ENCODE data around the gene EEFSEC. TPM values are rescaled to one million over a fixed set of nuclear protein-coding genes. Genes with fewer than 3 reads are reported as not detected.

EEFSEC gene
- 8.1 TPM for polyA plus RNA-seq (2013, experiment 1 of 2)
- polyA plus RNA-seq (2013, experiment 2 of 2) = 8.9 TPM

GRCh38 chr3:128153156-128154041, at the start of gene EEFSEC:
TSS of gene EEFSEC (plus strand) at chr3:128153481. CDS start at chr3:128153508, 27 bp downstream.
- Histone ChIP-seq H3K4me1 (ENCODE audit: control insufficient read depth, low read depth, low read length) (peaks cover 2% of the 10 kb centered on the region), H3K9ac (ENCODE audit: low read length) (peak within 1 kb of the TSS; percentile 79), H2BK15ac (replicated peaks; ENCODE audit: low read depth) (no peak within 1 kb of the TSS), H3K79me1 (ENCODE audit: low read length) (no peaks in the 10 kb centered on the region), H3K56ac (ENCODE audit: low read length) (peak within 1 kb of the TSS; percentile 91), H2AK5ac (ENCODE audit: low read length) (no peak within 1 kb of the TSS), H2BK120ac (ENCODE audit: low read depth, low read length) (no peak within 1 kb of the TSS), H3K79me2 (ENCODE audit: control insufficient read depth, insufficient read depth, low read length) (no peaks in the 10 kb centered on the region), H4K5ac (ENCODE audit: low read length) (no peak within 1 kb of the TSS), H3K18ac (ENCODE audit: low read length) (peak within 1 kb of the TSS; percentile 36), H3K4me3 (ENCODE audit: low read length) (peak within 1 kb of the TSS; percentile 74), H3K36me3 (ENCODE audit: control insufficient read depth, insufficient read depth, low read length) (no peaks in the 10 kb centered on the region), H3K4me2 (ENCODE audit: low read length) (peak within 1 kb of the TSS; percentile 70), H2BK5ac (ENCODE audit: low read length) (no peak within 1 kb of the TSS), H3K27ac (ENCODE audit: low read depth, low read length) (no peak within 1 kb of the TSS), H3K27me3 (ENCODE audit: insufficient read depth, low read length, poor library complexity) (no peaks in the 10 kb centered on the region), H3K23ac (ENCODE audit: low read length) (no peak within 1 kb of the TSS), H3K4ac (ENCODE audit: low read depth, low read length) (no peak within 1 kb of the TSS), H4K8ac (ENCODE audit: low read depth, low read length) (no peak within 1 kb of the TSS)
- DNase-seq = peak; percentile 89
- WGBS (ENCODE audit: extremely low coverage, insufficient coverage, low lambda C conversion rate) = no CpG with 5 or more reads among the region's 96 CpGs

GRCh38 chr3:128107834-128108233, 45.4 kb upstream of the EEFSEC start:
- Histone ChIP-seq H3K79me1 (ENCODE audit: low read length) (peaks cover 8% of the 10 kb centered on the region), H2BK120ac (ENCODE audit: low read depth, low read length) (no peak overlapping the region), H3K4ac (ENCODE audit: low read depth, low read length) (no peak overlapping the region), H2AK5ac (ENCODE audit: low read length) (no peak overlapping the region), H3K4me3 (ENCODE audit: low read length) (no peak overlapping the region), H4K5ac (ENCODE audit: low read length) (no peak overlapping the region), H4K8ac (ENCODE audit: low read depth, low read length) (no peak overlapping the region), H3K4me1 (ENCODE audit: control insufficient read depth, low read depth, low read length) (no peaks in the 10 kb centered on the region), H3K9ac (ENCODE audit: low read length) (no peak overlapping the region), H3K79me2 (ENCODE audit: control insufficient read depth, insufficient read depth, low read length) (peaks cover 5% of the 10 kb centered on the region), H2BK5ac (ENCODE audit: low read length) (no peak overlapping the region), H3K27me3 (ENCODE audit: insufficient read depth, low read length, poor library complexity) (no peaks in the 10 kb centered on the region), H3K27ac (ENCODE audit: low read depth, low read length) (no peak overlapping the region), H3K36me3 (ENCODE audit: control insufficient read depth, insufficient read depth, low read length) (peaks cover 5% of the 10 kb centered on the region), H3K56ac (ENCODE audit: low read length) (no peak overlapping the region), H2BK15ac (replicated peaks; ENCODE audit: low read depth) (no peak overlapping the region), H3K18ac (ENCODE audit: low read length) (no peak overlapping the region), H3K23ac (ENCODE audit: low read length) (no peak overlapping the region), H3K4me2 (ENCODE audit: low read length) (no peak overlapping the region)
- WGBS (ENCODE audit: extremely low coverage, insufficient coverage, low lambda C conversion rate) = no CpG with 5 or more reads among the region's 8 CpGs
- peak; percentile 50 for DNase-seq

- Histone ChIP-seq H2BK15ac (replicated peaks; ENCODE audit: low read depth) (no peak overlapping the region), H3K4ac (ENCODE audit: low read depth, low read length) (no peak overlapping the region), H3K79me1 (ENCODE audit: low read length) (peaks cover 11% of the 10 kb centered on the region), H3K4me1 (ENCODE audit: control insufficient read depth, low read depth, low read length) (no peaks in the 10 kb centered on the region), H4K5ac (ENCODE audit: low read length) (no peak overlapping the region), H4K8ac (ENCODE audit: low read depth, low read length) (no peak overlapping the region), H2BK120ac (ENCODE audit: low read depth, low read length) (no peak overlapping the region), H3K27me3 (ENCODE audit: insufficient read depth, low read length, poor library complexity) (no peaks in the 10 kb centered on the region), H3K9ac (ENCODE audit: low read length) (no peak overlapping the region), H3K4me3 (ENCODE audit: low read length) (no peak overlapping the region), H3K23ac (ENCODE audit: low read length) (no peak overlapping the region), H2AK5ac (ENCODE audit: low read length) (no peak overlapping the region), H3K27ac (ENCODE audit: low read depth, low read length) (no peak overlapping the region), H3K36me3 (ENCODE audit: control insufficient read depth, insufficient read depth, low read length) (peaks cover 3% of the 10 kb centered on the region), H3K18ac (ENCODE audit: low read length) (no peak overlapping the region), H3K56ac (ENCODE audit: low read length) (no peak overlapping the region), H3K4me2 (ENCODE audit: low read length) (no peak overlapping the region), H2BK5ac (ENCODE audit: low read length) (no peak overlapping the region), H3K79me2 (ENCODE audit: control insufficient read depth, insufficient read depth, low read length) (peaks cover 12% of the 10 kb centered on the region)
- DNase-seq = no peak
- no CpG with 5 or more reads among the region's 5 CpGs for WGBS (ENCODE audit: extremely low coverage, insufficient coverage, low lambda C conversion rate)
Measured at GRCh38 chr3:128111147-128111546, 42.1 kb upstream of the EEFSEC start.

- Histone ChIP-seq H3K27ac (ENCODE audit: low read depth, low read length) (no peak overlapping the region), H3K79me1 (ENCODE audit: low read length) (peaks cover 5% of the 10 kb centered on the region), H3K4me3 (ENCODE audit: low read length) (no peak overlapping the region), H3K4me2 (ENCODE audit: low read length) (no peak overlapping the region), H3K9ac (ENCODE audit: low read length) (no peak overlapping the region), H3K4me1 (ENCODE audit: control insufficient read depth, low read depth, low read length) (no peaks in the 10 kb centered on the region), H3K27me3 (ENCODE audit: insufficient read depth, low read length, poor library complexity) (no peaks in the 10 kb centered on the region), H3K23ac (ENCODE audit: low read length) (no peak overlapping the region), H3K4ac (ENCODE audit: low read depth, low read length) (no peak overlapping the region), H4K8ac (ENCODE audit: low read depth, low read length) (no peak overlapping the region), H4K5ac (ENCODE audit: low read length) (no peak overlapping the region), H2BK15ac (replicated peaks; ENCODE audit: low read depth) (no peak overlapping the region), H3K18ac (ENCODE audit: low read length) (no peak overlapping the region), H3K79me2 (ENCODE audit: control insufficient read depth, insufficient read depth, low read length) (peaks cover 8% of the 10 kb centered on the region), H2BK5ac (ENCODE audit: low read length) (no peak overlapping the region), H2AK5ac (ENCODE audit: low read length) (no peak overlapping the region), H2BK120ac (ENCODE audit: low read depth, low read length) (no peak overlapping the region), H3K36me3 (ENCODE audit: control insufficient read depth, insufficient read depth, low read length) (peaks cover 3% of the 10 kb centered on the region), H3K56ac (ENCODE audit: low read length) (no peak overlapping the region)
- no peak for DNase-seq
- no CpG with 5 or more reads among the region's 7 CpGs for WGBS (ENCODE audit: extremely low coverage, insufficient coverage, low lambda C conversion rate)
Measured at GRCh38 chr3:128112357-128112968, 40.8 kb upstream of the EEFSEC start.

- Histone ChIP-seq H3K18ac (ENCODE audit: low read length) (no peak overlapping the region), H3K4me2 (ENCODE audit: low read length) (no peak overlapping the region), H3K4me3 (ENCODE audit: low read length) (no peak overlapping the region), H3K4me1 (ENCODE audit: control insufficient read depth, low read depth, low read length) (no peaks in the 10 kb centered on the region), H3K23ac (ENCODE audit: low read length) (no peak overlapping the region), H2AK5ac (ENCODE audit: low read length) (no peak overlapping the region), H4K8ac (ENCODE audit: low read depth, low read length) (no peak overlapping the region), H2BK15ac (replicated peaks; ENCODE audit: low read depth) (no peak overlapping the region), H3K56ac (ENCODE audit: low read length) (no peak overlapping the region), H2BK5ac (ENCODE audit: low read length) (no peak overlapping the region), H3K27ac (ENCODE audit: low read depth, low read length) (no peak overlapping the region), H2BK120ac (ENCODE audit: low read depth, low read length) (no peak overlapping the region), H3K79me1 (ENCODE audit: low read length) (peaks cover 8% of the 10 kb centered on the region), H3K36me3 (ENCODE audit: control insufficient read depth, insufficient read depth, low read length) (peaks cover 3% of the 10 kb centered on the region), H3K4ac (ENCODE audit: low read depth, low read length) (no peak overlapping the region), H4K5ac (ENCODE audit: low read length) (no peak overlapping the region), H3K27me3 (ENCODE audit: insufficient read depth, low read length, poor library complexity) (no peaks in the 10 kb centered on the region), H3K79me2 (ENCODE audit: control insufficient read depth, insufficient read depth, low read length) (peaks cover 6% of the 10 kb centered on the region), H3K9ac (ENCODE audit: low read length) (no peak overlapping the region)
- WGBS (ENCODE audit: extremely low coverage, insufficient coverage, low lambda C conversion rate) = no CpG with 5 or more reads among the region's 9 CpGs
- no peak for DNase-seq
Measured at GRCh38 chr3:128113817-128114794, 39.2 kb upstream of the EEFSEC start.

All from mesendoderm (in vitro differentiated cells).